ENCODE data around the gene GALNT17. TPM values are rescaled to one million over a fixed set of nuclear protein-coding genes. Genes with fewer than 3 reads are reported as not detected.

The GALNT17 gene
- total RNA-seq, 2 donors from 2014 or later, result 0.82 to 4.0 TPM

GRCh38 chr7:71705901-71706596, 574.1 kb downstream of the GALNT17 start:
- H3K4me3 ChIP-seq, result no peak overlapping the region
- H3K27me3 ChIP-seq, result no peaks in the 10 kb centered on the region
- H3K36me3 ChIP-seq, result no peaks in the 10 kb centered on the region
- H3K9me3 ChIP-seq, result peaks cover 0 to 7% of the 10 kb centered on the region in 2 donors
- H3K4me1 ChIP-seq, result no peaks in the 10 kb centered on the region
- TF ChIP-seq, protein P1, sequence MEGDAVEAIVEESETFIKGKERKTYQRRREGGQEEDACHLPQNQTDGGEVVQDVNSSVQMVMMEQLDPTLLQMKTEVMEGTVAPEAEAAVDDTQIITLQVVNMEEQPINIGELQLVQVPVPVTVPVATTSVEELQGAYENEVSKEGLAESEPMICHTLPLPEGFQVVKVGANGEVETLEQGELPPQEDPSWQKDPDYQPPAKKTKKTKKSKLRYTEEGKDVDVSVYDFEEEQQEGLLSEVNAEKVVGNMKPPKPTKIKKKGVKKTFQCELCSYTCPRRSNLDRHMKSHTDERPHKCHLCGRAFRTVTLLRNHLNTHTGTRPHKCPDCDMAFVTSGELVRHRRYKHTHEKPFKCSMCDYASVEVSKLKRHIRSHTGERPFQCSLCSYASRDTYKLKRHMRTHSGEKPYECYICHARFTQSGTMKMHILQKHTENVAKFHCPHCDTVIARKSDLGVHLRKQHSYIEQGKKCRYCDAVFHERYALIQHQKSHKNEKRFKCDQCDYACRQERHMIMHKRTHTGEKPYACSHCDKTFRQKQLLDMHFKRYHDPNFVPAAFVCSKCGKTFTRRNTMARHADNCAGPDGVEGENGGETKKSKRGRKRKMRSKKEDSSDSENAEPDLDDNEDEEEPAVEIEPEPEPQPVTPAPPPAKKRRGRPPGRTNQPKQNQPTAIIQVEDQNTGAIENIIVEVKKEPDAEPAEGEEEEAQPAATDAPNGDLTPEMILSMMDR (IDR thresholded peaks at IDR 0.05), result no peak
- no peak for DNase-seq (ENCODE audit: low spot score)
- no peak overlapping the region for H3K27ac ChIP-seq

GRCh38 chr7:71706597-71706975, 574.6 kb downstream of the GALNT17 start:
- TF ChIP-seq, protein P1 (IDR thresholded peaks at IDR 0.05), result no peak
- H3K4me1 ChIP-seq, result no peaks in the 10 kb centered on the region
- H3K9me3 ChIP-seq, result peaks cover 0 to 7% of the 10 kb centered on the region in 2 donors
- no peak for DNase-seq (ENCODE audit: low spot score)
- H3K36me3 ChIP-seq, result no peaks in the 10 kb centered on the region
- H3K4me3 ChIP-seq, result no peak overlapping the region
- H3K27ac ChIP-seq, result no peak overlapping the region
- no peaks in the 10 kb centered on the region for H3K27me3 ChIP-seq

- Histone ChIP-seq H3K4me1 (no peaks in the 10 kb centered on the region), H3K27me3 (no peaks in the 10 kb centered on the region), H3K4me3 (no peak overlapping the region), H3K9me3 (peaks cover 0 to 7% of the 10 kb centered on the region in 2 donors), H3K27ac (no peak overlapping the region), H3K36me3 (no peaks in the 10 kb centered on the region)
- no peak for DNase-seq (ENCODE audit: low spot score)
- TF ChIP-seq, protein P1 (IDR thresholded peaks at IDR 0.05), result no peak
These were observed 575.1 kb downstream of the GALNT17 start for GRCh38 chr7:71707041-71707440.

DNA sequence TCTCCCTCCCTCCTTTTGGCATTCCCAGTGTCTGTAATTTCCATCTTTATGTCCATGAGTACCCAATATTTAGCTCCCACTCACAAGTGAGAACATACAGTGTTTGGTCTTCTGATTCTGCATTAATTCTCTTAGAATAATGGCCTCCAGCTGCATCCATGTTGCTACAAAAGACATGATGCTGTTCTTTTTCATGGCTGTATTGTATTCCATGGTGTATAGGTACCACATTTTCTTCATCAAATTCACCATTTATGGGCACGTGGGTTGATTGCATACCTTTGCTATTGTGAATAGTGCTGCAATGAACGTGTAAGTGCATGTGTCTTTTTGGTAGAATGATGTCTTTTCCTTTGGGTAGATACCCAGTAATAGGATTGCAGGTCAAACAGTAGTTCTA, 576.8 kb downstream of the GALNT17 start:
- Histone ChIP-seq H3K4me1 (no peaks in the 10 kb centered on the region), H3K4me3 (no peak overlapping the region), H3K27me3 (no peaks in the 10 kb centered on the region), H3K9me3 (peaks cover 0 to 7% of the 10 kb centered on the region in 2 donors), H3K36me3 (no peaks in the 10 kb centered on the region), H3K27ac (no peak overlapping the region)
- no peak for DNase-seq (ENCODE audit: low spot score)
- TF ChIP-seq, protein P1 (IDR thresholded peaks at IDR 0.05), result no peak

GRCh38 chr7:71710442-71710841, 578.5 kb downstream of the GALNT17 start:
- Histone ChIP-seq H3K27ac (no peak overlapping the region), H3K9me3 (peaks cover 0 to 7% of the 10 kb centered on the region in 2 donors), H3K4me1 (no peaks in the 10 kb centered on the region), H3K27me3 (no peaks in the 10 kb centered on the region), H3K36me3 (no peaks in the 10 kb centered on the region), H3K4me3 (no peak overlapping the region)
- TF ChIP-seq, protein P1 (IDR thresholded peaks at IDR 0.05), result no peak
- no peak for DNase-seq (ENCODE audit: low spot score)
